Caco-2 (cell line): ENCODE measurements around the gene UPB1. TPM values are rescaled to one million over a fixed set of nuclear protein-coding genes. Genes with fewer than 3 reads are reported as not detected.

Source experiments
- BruUV-seq: library from RNA; stranded (reverse); fragments of 400-500 nt; replicated peaks from 2 replicates; lab custom pipeline; 2021; lab: Mats Ljungman, UMichigan
- CTCF ChIA-PET: fragments of 300-600 bp; sonication (Branson Sonifier 250); formaldehyde crosslinking; loops from one replicate; lab custom pipeline; 2022; ENCODE audit warnings: antibody characterized with exemption; lab: Charles Lee
- POLR2A ChIA-PET: fragments of 300-600 bp; sonication (Branson Sonifier 250); formaldehyde crosslinking; loops from one replicate; lab custom pipeline; 2022; ENCODE audit warnings: antibody characterized with exemption; lab: Charles Lee
- DNase-seq, 2 experiments: peaks; one replicate each; pipeline versions ENCODE4 v3.0.0 to v3.0.0-alpha.2; 2020 to 2022
- H3K27me3 ChIP-seq: replicated peaks from 2 replicates; pipeline ENCODE4 v1.6.0; 2011; ENCODE audit warnings: low read length; ENCODE audit not compliant: control insufficient read depth, insufficient read depth
- H3K36me3 ChIP-seq: 2 replicates; pipeline ENCODE4 v1.5.1; 2011; ENCODE audit warnings: low read length; ENCODE audit not compliant: control insufficient read depth, insufficient read depth
- H3K4me1 ChIP-seq: fragments of 250-450 bp; sonication (Bioruptor Pico); 2 replicates; pipeline ENCODE4 v1.5.1; 2020; ENCODE audit warnings: mild to moderate bottlenecking
- H3K4me3 ChIP-seq: 2 replicates; pipeline ENCODE4 v1.5.1; 2011; ENCODE audit warnings: low read depth, mild to moderate bottlenecking, control low read depth, low read length
- H3K9me3 ChIP-seq: fragments of 250-450 bp; sonication (Bioruptor Pico); 2 replicates; pipeline ENCODE4 v1.5.1; 2020; ENCODE audit warnings: mild to moderate bottlenecking, moderate library complexity
- H3K27ac Mint-ChIP-seq: one replicate; pipeline ENCODE4 v1.8.0; 2022; ENCODE audit warnings: mixed read lengths; ENCODE audit not compliant: unreplicated experiment
- H3K27me3 Mint-ChIP-seq: one replicate; pipeline ENCODE4 v1.8.0; 2022; ENCODE audit warnings: mixed read lengths; ENCODE audit not compliant: insufficient read depth, unreplicated experiment
- H3K36me3 Mint-ChIP-seq: one replicate; pipeline ENCODE4 v1.8.0; 2022; ENCODE audit warnings: mild to moderate bottlenecking, mixed read lengths; ENCODE audit not compliant: insufficient read depth, unreplicated experiment
- H3K4me1 Mint-ChIP-seq: one replicate; pipeline ENCODE4 v1.8.0; 2022; ENCODE audit warnings: low read depth, mixed read lengths; ENCODE audit not compliant: unreplicated experiment
- H3K4me3 Mint-ChIP-seq: one replicate; pipeline ENCODE4 v1.8.0; 2022; ENCODE audit warnings: mild to moderate bottlenecking, moderate library complexity, mixed read lengths; ENCODE audit not compliant: unreplicated experiment
- H3K9me3 Mint-ChIP-seq: one replicate; pipeline ENCODE4 v1.8.0; 2022; ENCODE audit warnings: mixed read lengths; ENCODE audit not compliant: unreplicated experiment
- intact Hi-C: fragments of 100-400 bp; cut with micrococcal nuclease; formaldehyde crosslinking; loops from one replicate; pipeline ENCODE4 v1.10.0; 2022; ENCODE audit not compliant: unreplicated experiment
- total RNA-seq: library from RNA; stranded (reverse); gene quantifications from 2 replicates; pipeline ENCODE4 v1.2.3, GENCODE V29; 2022
- TF ChIP-seq, protein P1 (sequence below), 2 experiments: fragments of 200-600 bp in 1 of 2; IDR thresholded peaks; 1 replicate in 1 of 2; 2 replicates in 1 of 2; pipeline versions ENCODE4 v1.5.1 to v1.8.0; 2011 to 2022; ENCODE audit warnings: antibody characterized with exemption in 1 of 2, control low read depth in 1 of 2, inconsistent platforms in 1 of 2, low read depth in 1 of 2, low read length in 1 of 2, mild to moderate bottlenecking in 1 of 2, moderate library complexity in 1 of 2; ENCODE audit not compliant: insufficient read depth in 1 of 2, severe bottlenecking in 1 of 2, unreplicated experiment in 1 of 2

Gene UPB1
- total RNA-seq, 1 experiment from 2014 or later = 6.7 TPM

DNA sequence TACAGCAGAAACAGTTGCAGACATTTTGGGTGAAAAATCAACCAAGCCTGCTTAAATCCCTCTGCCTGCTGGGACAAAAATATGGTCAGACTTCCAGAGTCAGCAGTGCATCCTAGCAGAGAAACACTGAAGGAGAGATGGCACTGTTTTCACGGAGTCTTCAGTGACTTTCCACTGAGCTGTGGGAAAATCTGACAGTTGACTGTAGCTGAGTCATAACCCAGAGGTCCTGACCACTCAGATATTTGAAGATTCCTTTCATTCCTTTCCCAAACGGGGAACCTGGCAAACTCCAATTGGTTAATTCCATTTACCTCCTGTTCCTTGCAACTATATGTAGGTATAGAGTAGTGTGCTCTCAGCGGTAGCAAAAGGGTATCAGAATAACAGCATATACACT, 20.9 kb upstream of the UPB1 start:
- Mint-ChIP-seq H3K9me3 (no peaks in the 10 kb centered on the region), H3K4me1 (peaks cover 22% of the 10 kb centered on the region), H3K4me3 (no peak overlapping the region), H3K27me3 (no peaks in the 10 kb centered on the region), H3K27ac (no peak overlapping the region), H3K36me3 (peaks cover 41% of the 10 kb centered on the region)
- Histone ChIP-seq H3K4me3 (no peak overlapping the region), H3K36me3 (peaks cover 4% of the 10 kb centered on the region), H3K4me1 (peaks cover 20% of the 10 kb centered on the region), H3K27me3 (no peaks in the 10 kb centered on the region), H3K9me3 (no peaks in the 10 kb centered on the region)
- DNase-seq = peak in 1 of 2 experiments; percentile 45
- ChIA-PET CTCF (interaction anchor here (0.7 kb wide), 1 partner anchor 95 kb away, joined by 3 read pairs; no protein-coding TSS in a partner anchor), POLR2A (interaction anchor here (0.5 to 0.8 kb wide), 2 partner anchors 33 to 83 kb away, joined by 4 to 9 read pairs; no protein-coding TSS in a partner anchor)
- TF ChIP-seq, protein P1, sequence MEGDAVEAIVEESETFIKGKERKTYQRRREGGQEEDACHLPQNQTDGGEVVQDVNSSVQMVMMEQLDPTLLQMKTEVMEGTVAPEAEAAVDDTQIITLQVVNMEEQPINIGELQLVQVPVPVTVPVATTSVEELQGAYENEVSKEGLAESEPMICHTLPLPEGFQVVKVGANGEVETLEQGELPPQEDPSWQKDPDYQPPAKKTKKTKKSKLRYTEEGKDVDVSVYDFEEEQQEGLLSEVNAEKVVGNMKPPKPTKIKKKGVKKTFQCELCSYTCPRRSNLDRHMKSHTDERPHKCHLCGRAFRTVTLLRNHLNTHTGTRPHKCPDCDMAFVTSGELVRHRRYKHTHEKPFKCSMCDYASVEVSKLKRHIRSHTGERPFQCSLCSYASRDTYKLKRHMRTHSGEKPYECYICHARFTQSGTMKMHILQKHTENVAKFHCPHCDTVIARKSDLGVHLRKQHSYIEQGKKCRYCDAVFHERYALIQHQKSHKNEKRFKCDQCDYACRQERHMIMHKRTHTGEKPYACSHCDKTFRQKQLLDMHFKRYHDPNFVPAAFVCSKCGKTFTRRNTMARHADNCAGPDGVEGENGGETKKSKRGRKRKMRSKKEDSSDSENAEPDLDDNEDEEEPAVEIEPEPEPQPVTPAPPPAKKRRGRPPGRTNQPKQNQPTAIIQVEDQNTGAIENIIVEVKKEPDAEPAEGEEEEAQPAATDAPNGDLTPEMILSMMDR (IDR thresholded peaks at IDR 0.05; ENCODE audit: insufficient read depth in 1 of 2, low read depth in 1 of 2, low read length in 1 of 2, severe bottlenecking in 1 of 2, unreplicated experiment in 1 of 2) = no peak
- intact Hi-C loops = no loop called here
- BruUV-seq = no TSS peak

DNA sequence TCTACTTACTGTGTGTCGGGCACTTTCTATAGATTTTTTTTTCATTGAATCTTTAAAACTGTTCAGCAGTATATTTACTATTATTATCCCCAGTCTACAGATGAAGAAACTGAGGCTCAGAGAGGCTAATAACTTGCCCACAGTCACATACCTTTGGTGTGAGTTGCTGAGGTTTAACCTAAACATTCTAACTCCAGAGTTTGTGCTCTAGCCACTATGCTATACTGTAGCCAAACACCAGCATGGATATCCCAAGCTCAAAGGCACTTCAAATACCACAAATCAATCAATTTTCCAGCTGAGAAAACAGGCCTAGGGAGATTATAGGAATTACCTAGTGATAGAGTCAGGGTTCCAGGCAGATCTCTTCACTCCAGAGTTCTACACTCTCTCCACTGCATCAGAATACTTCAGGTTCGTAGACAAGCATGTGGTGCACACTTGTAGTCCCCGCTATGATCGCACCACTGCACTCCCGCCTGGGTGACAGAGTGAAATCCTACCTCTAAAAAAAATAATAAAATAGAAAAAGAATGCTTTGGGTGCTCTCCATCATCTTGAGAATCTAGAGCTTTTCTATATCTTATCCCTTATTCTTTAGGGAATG, 20.4 kb upstream of the UPB1 start:
- BruUV-seq = no TSS peak
- Mint-ChIP-seq H3K9me3 (no peaks in the 10 kb centered on the region), H3K36me3 (peaks cover 37% of the 10 kb centered on the region), H3K4me3 (no peak overlapping the region), H3K4me1 (peaks cover 23% of the 10 kb centered on the region), H3K27ac (peak overlapping the region; percentile 10), H3K27me3 (no peaks in the 10 kb centered on the region)
- intact Hi-C loops = no loop called here
- DNase-seq = no peak
- Histone ChIP-seq H3K36me3 (peaks cover 4% of the 10 kb centered on the region), H3K27me3 (no peaks in the 10 kb centered on the region), H3K4me1 (peaks cover 20% of the 10 kb centered on the region), H3K9me3 (no peaks in the 10 kb centered on the region), H3K4me3 (no peak overlapping the region)
- ChIA-PET POLR2A (interaction anchor here (0.5 to 0.8 kb wide), 2 partner anchors 32 to 82 kb away, joined by 4 to 9 read pairs; no protein-coding TSS in a partner anchor), CTCF (interaction anchor here (0.7 kb wide), 1 partner anchor 96 kb away, joined by 3 read pairs; no protein-coding TSS in a partner anchor)
- TF ChIP-seq, protein P1 (IDR thresholded peaks at IDR 0.05; ENCODE audit: insufficient read depth in 1 of 2, low read depth in 1 of 2, low read length in 1 of 2, severe bottlenecking in 1 of 2, unreplicated experiment in 1 of 2) = no peak

DNA sequence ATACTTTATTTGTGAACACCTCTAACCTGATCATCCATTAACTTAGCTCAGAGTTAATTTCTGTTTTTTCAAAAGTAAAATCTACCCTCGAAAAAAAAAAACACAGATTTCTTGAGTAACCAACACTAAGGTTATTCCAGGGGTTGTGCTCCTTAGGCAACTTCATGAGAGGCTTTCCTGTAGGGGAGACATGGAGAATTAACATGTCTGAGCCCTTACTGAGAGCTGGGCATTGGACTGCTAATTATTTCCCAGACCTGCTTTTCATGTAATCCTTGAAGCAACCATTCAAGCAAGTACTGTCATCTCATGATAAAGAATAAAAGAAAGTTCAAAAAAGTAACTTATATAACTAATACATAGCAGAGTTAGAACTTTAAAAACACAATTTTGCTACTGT, 13.5 kb upstream of the UPB1 start:
- H3K4me1 ChIP-seq = peaks cover 41% of the 10 kb centered on the region
- Mint-ChIP-seq H3K36me3 (peaks cover 10% of the 10 kb centered on the region), H3K4me3 (no peak overlapping the region), H3K9me3 (no peaks in the 10 kb centered on the region), H3K4me1 (peaks cover 45% of the 10 kb centered on the region), H3K27ac (no peak overlapping the region), H3K27me3 (no peaks in the 10 kb centered on the region)
- no peaks in the 10 kb centered on the region for H3K9me3 ChIP-seq
- H3K4me3 ChIP-seq = no peak overlapping the region
- H3K36me3 ChIP-seq = no peaks in the 10 kb centered on the region
- TF ChIP-seq, protein P1 (IDR thresholded peaks at IDR 0.05; ENCODE audit: insufficient read depth in 1 of 2, low read depth in 1 of 2, low read length in 1 of 2, severe bottlenecking in 1 of 2, unreplicated experiment in 1 of 2) = no peak
- no peak for DNase-seq
- POLR2A ChIA-PET = no interaction called here
- CTCF ChIA-PET = no interaction called here
- no TSS peak for BruUV-seq
- H3K27me3 ChIP-seq = no peaks in the 10 kb centered on the region
- intact Hi-C loops = no loop called here
